ENCODE results near the gene PLXNA4. TPM values are rescaled to one million over a fixed set of nuclear protein-coding genes. Genes with fewer than 3 reads are reported as not detected.

The PLXNA4 gene
- total and polyA plus RNA-seq, 2 experiments from 2014 or later = 0.08 to 0.80 TPM

GRCh38 chr7:132232406-132232805, 343.9 kb downstream of the PLXNA4 start:
- TF ChIP-seq POLR2AphosphoS5 (IDR thresholded peaks at IDR 0.05; ENCODE audit: low read depth) = no peak
- no peak for TF ChIP-seq CREB1 (CRISPR knock-in tag; IDR thresholded peaks at IDR 0.05; ENCODE audit: low read depth)
- TF ChIP-seq ZNF114 (CRISPR knock-in tag; IDR thresholded peaks at IDR 0.05) = no peak
- TF ChIP-seq ZNF331 (CRISPR knock-in tag; IDR thresholded peaks at IDR 0.05; ENCODE audit: low read depth) = no peak
- no peak for TF ChIP-seq JUNB (IDR thresholded peaks at IDR 0.05; ENCODE audit: unreplicated experiment)
- no peak for TF ChIP-seq ETS1 (IDR thresholded peaks at IDR 0.05)
- no peak for TF ChIP-seq CTCF (conservative IDR thresholded peaks at IDR 0.05; ENCODE audit: low read depth in 2 of 2)
- no peak for TF ChIP-seq REST (IDR thresholded peaks at IDR 0.05; ENCODE audit: unreplicated experiment)
- no peak for TF ChIP-seq NANOG (IDR thresholded peaks at IDR 0.05; ENCODE audit: borderline replicate concordance)
- TF ChIP-seq EZH2 (IDR thresholded peaks at IDR 0.05; ENCODE audit: low read depth, unreplicated experiment) = no peak
- TF ChIP-seq STAT1 (IDR thresholded peaks at IDR 0.05; ENCODE audit: unreplicated experiment) = no peak
- TF ChIP-seq ZNF462 (CRISPR knock-in tag; IDR thresholded peaks at IDR 0.05) = no peak
- TF ChIP-seq EZH2phosphoT487 (IDR thresholded peaks at IDR 0.05; ENCODE audit: unreplicated experiment) = no peak
- Histone ChIP-seq H4K20me1 (replicated peaks; ENCODE audit: insufficient read depth) (no peaks in the 10 kb centered on the region), H3K27me3 (ENCODE audit: insufficient read depth) (no peaks in the 10 kb centered on the region), H3K4me3 (no peak overlapping the region), H3K4me2 (no peak overlapping the region), H3F3A (replicated peaks; ENCODE audit: low read depth) (no peaks in the 10 kb centered on the region), H3K4me1 (ENCODE audit: insufficient read depth) (peaks cover 6% of the 10 kb centered on the region; the same call in 1 of the 2 replicates), H2AFZ (no peak overlapping the region), H3K9me2 (ENCODE audit: insufficient read depth) (peaks cover 18% of the 10 kb centered on the region), H3K36me3 (ENCODE audit: insufficient read depth) (no peaks in the 10 kb centered on the region), H3K27ac (ENCODE audit: low read depth) (no peak overlapping the region), H3K79me2 (replicated peaks; ENCODE audit: insufficient read depth) (no peaks in the 10 kb centered on the region)
- Mint-ChIP-seq H3K4me1 (peaks cover 22% of the 10 kb centered on the region), H3K4me3 (no peak overlapping the region), H3K36me3 (ENCODE audit: low read depth) (no peaks in the 10 kb centered on the region), H3K27me3 (ENCODE audit: insufficient read depth, low read depth, poor library complexity) (peaks cover 5% of the 10 kb centered on the region), H3K9me3 (no peaks in the 10 kb centered on the region), H3K27ac (no peak overlapping the region)
- DNase-seq (ENCODE audit: low spot score) = no peak
- no peak for ATAC-seq

Measured in GM23338 (cell line).